Left lung (tissue), 10 donors: ENCODE measurements around the gene ADGRL3. TPM values are rescaled to one million over a fixed set of nuclear protein-coding genes. Genes with fewer than 3 reads are reported as not detected.
"Not testable (repeated sequence)": the region's sequence is repeated elsewhere in the genome, so short reads cannot be mapped to it uniquely, and the experiment has no call there.

ENCODE experiments used
- ATAC-seq: fragments of 200-7000 bp; cut with Tn5 transposase; one replicate; pipeline ENCODE4 v1.9.1; 2020; ENCODE audit warnings: moderate library complexity
- DNase-seq, 4 donors: peaks; one replicate each; pipeline ENCODE4 v3.0.0-alpha.2; 2013 to 2020
- H3K27ac ChIP-seq, 2 donors: fragments of 200-600 bp; sonication (generic) in 1 of 2; one replicate each; pipeline versions ENCODE4 v1.5.0 to v1.8.0; 2020 to 2021
- H3K27me3 ChIP-seq, 2 donors: fragments of 200-600 bp; sonication (generic) in 1 of 2; one replicate each; pipeline versions ENCODE4 v1.5.0 to v1.8.0; 2020 to 2021
- H3K36me3 ChIP-seq, 2 donors: fragments of 200-600 bp; sonication (generic) in 1 of 2; one replicate each; pipeline versions ENCODE4 v1.5.0 to v1.8.0; 2020 to 2021
- H3K4me1 ChIP-seq, 2 donors: fragments of 200-600 bp; one replicate each; pipeline ENCODE4 v1.8.0; 2021
- H3K4me3 ChIP-seq, 2 donors: fragments of 200-600 bp; sonication (generic) in 1 of 2; one replicate each; pipeline versions ENCODE4 v1.5.0 to v1.8.0; 2020 to 2021; ENCODE audit warnings: mild to moderate bottlenecking in 1 of 2
- H3K9me3 ChIP-seq, 2 donors: fragments of 200-600 bp; sonication (generic) in 1 of 2; one replicate each; pipeline versions ENCODE4 v1.5.0 to v1.8.0; 2020 to 2021
- CTCF ChIP-seq, 2 donors: fragments of 200-600 bp; sonication (generic) in 1 of 2; IDR thresholded peaks; one replicate each; pipeline versions ENCODE4 v1.5.0 to v1.8.0; 2021; ENCODE audit warnings: antibody characterized with exemption in 2 of 2
- intact Hi-C, 2 donors: fragments of 100-400 bp; cut with DNase I; formaldehyde crosslinking; loops; one replicate each; pipeline versions ENCODE4 v1.11.2 to v1.14.2; 2022
- polyA plus RNA-seq, 6 donors: library from polyadenylated mRNA; unstranded; fragments of 120-200 nt; gene quantifications; one replicate each; pipeline ENCODE4 v1.2.1, GENCODE V29; 2013; ENCODE audit not compliant: insufficient read length in 6 of 6
- total RNA-seq, 2 donors: library from RNA; stranded (reverse); fragmentation: NEBNext Ultra II Directional; extraction: Animal tissue kit (Norgen Biotek cat#: 25700); gene quantifications; one replicate each; pipeline ENCODE4 v1.2.1, GENCODE V29; 2021
- donor health status: DM: no; HTN: yes; CAD: no.
- donor health status: DM: no; HTN: no; CAD: no.

Gene ADGRL3
- total and polyA plus RNA-seq, 8 donors = 2.7 to 23.4 (median 19.6) TPM

- Histone ChIP-seq H3K9me3 (peaks cover 0 to 19% of the 10 kb centered on the region in 2 donors), H3K27ac (no peak overlapping the region), H3K4me3 (no peak overlapping the region), H3K27me3 (no peaks in the 10 kb centered on the region), H3K36me3 (no peaks in the 10 kb centered on the region), H3K4me1 (no peaks in the 10 kb centered on the region)
- DNase-seq (no peak), ATAC-seq (peak; percentile 83)
- intact Hi-C loops = no loop called here
- TF ChIP-seq CTCF (IDR thresholded peaks at IDR 0.05) = no peak
These were observed 180.7 kb downstream of the ADGRL3 start for GRCh38 chr4:61380865-61381264.

GRCh38 chr4:61385256-61385655, 185.1 kb downstream of the ADGRL3 start:
- no peak for ATAC-seq
- no peaks in the 10 kb centered on the region for H3K9me3 ChIP-seq
- no peaks in the 10 kb centered on the region for H3K4me1 ChIP-seq
- no peak overlapping the region for H3K27ac ChIP-seq
- H3K4me3 ChIP-seq = no peak overlapping the region
- intact Hi-C loops = no loop called here
- H3K36me3 ChIP-seq = no peaks in the 10 kb centered on the region
- DNase-seq = no peak
- no peaks in the 10 kb centered on the region for H3K27me3 ChIP-seq
- TF ChIP-seq CTCF (IDR thresholded peaks at IDR 0.05) = no peak

- H3K27ac ChIP-seq, H3K4me1 ChIP-seq, DNase-seq: not testable (repeated sequence)
These were observed 187.2 kb downstream of the ADGRL3 start for GRCh38 chr4:61387372-61387771.

GRCh38 chr4:61389640-61390039, 189.5 kb downstream of the ADGRL3 start:
- no peaks in the 10 kb centered on the region for H3K4me1 ChIP-seq
- DNase-seq (no peak), ATAC-seq (no peak)
- H3K4me3 ChIP-seq = no peak overlapping the region
- no peak overlapping the region for H3K27ac ChIP-seq
- no peaks in the 10 kb centered on the region for H3K27me3 ChIP-seq
- no peaks in the 10 kb centered on the region for H3K9me3 ChIP-seq
- intact Hi-C loops = no loop called here
- H3K36me3 ChIP-seq = no peaks in the 10 kb centered on the region
- no peak for TF ChIP-seq CTCF (IDR thresholded peaks at IDR 0.05)

More at GRCh38 chr4:61387372-61387771, 187.2 kb downstream of the ADGRL3 start:
- ATAC-seq, H3K27me3 ChIP-seq, H3K36me3 ChIP-seq, H3K9me3 ChIP-seq, H3K4me3 ChIP-seq, intact Hi-C loops: not testable (repeated sequence)

GRCh38 chr4:61395754-61396153, 195.6 kb downstream of the ADGRL3 start:
- ATAC-seq = no peak
- intact Hi-C loops = no loop called here

More at GRCh38 chr4:61395754-61396153, 195.6 kb downstream of the ADGRL3 start:
- no peak overlapping the region for H3K27ac ChIP-seq
- no peak for DNase-seq
- H3K4me1 ChIP-seq = no peaks in the 10 kb centered on the region
- H3K4me3 ChIP-seq = no peak overlapping the region
- H3K36me3 ChIP-seq = no peaks in the 10 kb centered on the region
- H3K9me3 ChIP-seq = no peaks in the 10 kb centered on the region
- TF ChIP-seq CTCF (IDR thresholded peaks at IDR 0.05) = no peak
- no peaks in the 10 kb centered on the region for H3K27me3 ChIP-seq
